Activated CD8-positive, alpha-beta memory T cell treated with anti-CD3 and anti-CD28 coated beads for 48 hours (primary cell): ENCODE measurements around the gene SFRP5.

Source experiments
- DNase-seq, 3 experiments: peaks; one replicate each; pipeline ENCODE4 v3.0.0-alpha.2; 2020; ENCODE audit warnings: low read depth in 2 of 3, low spot score in 2 of 3

The SFRP5 gene, protein sequence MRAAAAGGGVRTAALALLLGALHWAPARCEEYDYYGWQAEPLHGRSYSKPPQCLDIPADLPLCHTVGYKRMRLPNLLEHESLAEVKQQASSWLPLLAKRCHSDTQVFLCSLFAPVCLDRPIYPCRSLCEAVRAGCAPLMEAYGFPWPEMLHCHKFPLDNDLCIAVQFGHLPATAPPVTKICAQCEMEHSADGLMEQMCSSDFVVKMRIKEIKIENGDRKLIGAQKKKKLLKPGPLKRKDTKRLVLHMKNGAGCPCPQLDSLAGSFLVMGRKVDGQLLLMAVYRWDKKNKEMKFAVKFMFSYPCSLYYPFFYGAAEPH

DNA sequence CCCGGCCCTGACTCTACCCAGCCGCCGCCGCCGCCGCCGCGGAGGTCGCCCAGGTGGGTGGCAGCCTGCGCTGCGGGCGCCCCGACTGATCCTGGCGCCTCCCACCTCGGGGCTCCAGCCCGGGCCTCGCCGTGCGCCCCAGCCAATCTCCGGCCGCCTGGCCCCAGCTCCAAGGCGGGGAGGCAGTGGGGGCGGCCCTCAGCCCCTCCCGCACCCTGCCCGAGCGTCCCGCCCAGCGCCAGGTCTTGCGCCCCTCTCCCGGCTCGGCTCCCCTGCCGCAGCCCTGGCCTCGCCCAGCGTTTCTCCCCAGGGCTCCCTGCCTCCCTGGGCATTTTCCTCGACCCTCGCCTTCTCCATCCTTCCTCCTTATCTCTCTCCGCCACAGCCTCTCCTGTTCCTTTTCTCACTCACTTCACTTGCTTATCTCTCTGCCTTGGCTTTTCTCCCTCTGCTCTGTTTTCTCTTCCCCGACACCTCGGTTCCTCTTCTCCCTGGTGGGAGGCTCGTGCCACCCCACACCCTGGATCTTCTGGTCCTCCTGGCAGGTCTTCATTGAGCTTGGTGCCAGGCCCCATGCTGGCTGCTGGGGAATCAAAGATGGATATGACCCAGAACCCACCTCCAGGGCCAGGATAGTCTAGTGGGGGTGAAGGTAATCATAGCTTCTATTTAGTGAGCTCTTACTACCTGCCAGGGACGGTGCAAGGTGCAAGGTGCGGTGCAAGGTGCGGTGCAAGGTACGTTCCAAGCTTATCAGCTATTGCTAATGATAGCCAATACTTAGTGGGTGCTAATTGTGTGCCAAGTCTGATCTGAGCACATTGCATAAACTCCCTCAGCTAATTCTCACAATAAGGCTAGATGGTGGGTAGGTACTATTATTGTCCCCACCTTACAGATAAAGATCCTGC, at the start of gene SFRP5:
TSS of gene SFRP5 (minus strand) at position 87 of the 911 bp plus-strand sequence. CDS start 166 bp downstream, outside the sequence.
- no peak for DNase-seq

DNA sequence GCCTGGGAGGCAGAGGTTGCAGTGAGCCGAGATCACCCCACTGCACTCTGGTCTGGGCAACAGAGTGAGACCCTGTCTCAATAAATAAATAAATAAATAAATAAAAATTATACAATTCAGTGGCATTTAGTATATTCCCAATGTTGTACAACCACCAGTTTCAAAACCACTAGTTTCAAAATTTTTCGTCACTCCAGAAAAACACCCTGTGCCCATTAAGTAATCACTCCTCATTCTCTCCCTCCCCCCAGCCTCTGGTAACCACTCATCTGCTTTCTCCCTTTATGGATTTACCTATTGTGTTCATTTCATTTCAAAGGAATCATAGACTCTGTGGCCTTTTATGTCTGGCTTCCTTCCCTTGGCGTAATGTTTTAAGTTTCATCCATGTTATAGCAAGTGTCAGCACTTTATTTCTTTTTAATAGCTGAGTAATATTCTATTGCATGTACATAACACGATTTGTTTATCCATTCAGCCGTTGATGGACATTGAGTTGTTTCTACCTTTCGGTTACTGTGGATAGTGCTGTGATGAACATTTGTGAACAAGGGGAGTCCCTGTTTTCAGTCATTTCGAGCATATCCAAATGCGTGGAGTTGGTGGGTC, 48.4 kb upstream of the SFRP5 start:
- DNase-seq = no peak

GRCh38 chr10:97818572-97818971, 46.8 kb upstream of the SFRP5 start:
- DNase-seq = no peak

GRCh38 chr10:97816609-97817008, 44.8 kb upstream of the SFRP5 start:
- no peak for DNase-seq

DNA sequence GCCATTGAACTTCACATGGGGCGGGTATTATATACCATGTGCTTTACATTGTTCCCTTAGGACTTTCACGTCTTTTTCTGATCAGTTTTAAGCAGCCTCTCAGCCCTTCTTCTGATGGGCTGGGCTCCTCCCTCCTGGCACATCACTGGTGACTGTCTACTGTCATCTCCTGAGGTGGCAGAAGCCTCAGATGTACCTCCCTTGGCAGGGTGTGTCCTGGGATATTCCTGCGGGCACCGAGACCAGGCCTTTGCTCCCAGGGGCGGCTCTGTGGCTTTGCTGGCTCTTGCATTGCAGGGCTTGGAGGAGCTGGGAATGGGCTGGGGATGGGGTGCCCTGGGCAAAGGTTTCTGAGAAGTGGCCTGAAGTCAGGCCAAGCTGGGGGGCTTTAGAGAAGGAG, 43.2 kb upstream of the SFRP5 start:
- no peak for DNase-seq

- no peak for DNase-seq
Measured at GRCh38 chr10:97813311-97813710, 41.5 kb upstream of the SFRP5 start.

- no peak for DNase-seq
Measured at GRCh38 chr10:97812696-97813095, 40.9 kb upstream of the SFRP5 start.

- no peak for DNase-seq
Measured at GRCh38 chr10:97811958-97812357, 40.2 kb upstream of the SFRP5 start.

DNA sequence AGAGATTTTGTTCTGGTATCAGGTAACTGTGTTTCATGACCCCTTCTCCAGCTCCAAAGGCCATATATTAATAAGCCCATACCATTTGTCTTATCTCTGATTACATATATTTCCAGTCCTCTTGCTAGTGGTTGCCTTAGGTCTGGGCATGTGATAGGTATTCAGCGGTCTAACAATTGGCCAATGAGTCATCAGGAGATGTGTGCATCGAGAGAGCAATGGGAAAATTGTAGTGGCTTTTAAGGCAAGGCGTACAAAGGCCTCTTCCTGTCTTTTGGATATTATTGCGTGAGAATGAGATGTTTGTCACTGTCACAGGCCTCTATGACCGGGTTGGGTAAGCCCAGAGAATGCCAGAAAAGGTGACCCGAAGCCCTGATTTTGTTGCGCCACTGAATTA, 38.6 kb upstream of the SFRP5 start:
- no peak for DNase-seq

DNA sequence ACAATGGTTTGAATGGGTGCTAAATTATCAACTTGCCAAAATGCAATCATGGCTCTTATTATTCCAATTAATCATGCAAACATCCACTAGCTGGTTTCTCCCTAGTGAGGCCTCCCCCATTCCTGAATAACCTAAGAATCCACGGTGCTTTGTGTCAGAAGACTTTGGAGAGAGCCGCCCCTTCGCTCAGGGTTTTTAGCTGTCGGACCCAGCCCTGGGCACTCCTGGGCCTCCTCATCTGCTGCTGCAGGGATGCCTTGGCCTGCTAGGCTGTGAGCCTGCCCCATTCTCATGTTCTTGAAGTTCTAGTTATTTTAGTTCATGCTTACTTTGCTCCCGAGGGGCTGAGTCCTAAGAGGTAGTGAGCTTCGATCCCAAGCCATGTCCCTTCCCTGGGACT, 34.1 kb upstream of the SFRP5 start:
- DNase-seq = no peak

DNA sequence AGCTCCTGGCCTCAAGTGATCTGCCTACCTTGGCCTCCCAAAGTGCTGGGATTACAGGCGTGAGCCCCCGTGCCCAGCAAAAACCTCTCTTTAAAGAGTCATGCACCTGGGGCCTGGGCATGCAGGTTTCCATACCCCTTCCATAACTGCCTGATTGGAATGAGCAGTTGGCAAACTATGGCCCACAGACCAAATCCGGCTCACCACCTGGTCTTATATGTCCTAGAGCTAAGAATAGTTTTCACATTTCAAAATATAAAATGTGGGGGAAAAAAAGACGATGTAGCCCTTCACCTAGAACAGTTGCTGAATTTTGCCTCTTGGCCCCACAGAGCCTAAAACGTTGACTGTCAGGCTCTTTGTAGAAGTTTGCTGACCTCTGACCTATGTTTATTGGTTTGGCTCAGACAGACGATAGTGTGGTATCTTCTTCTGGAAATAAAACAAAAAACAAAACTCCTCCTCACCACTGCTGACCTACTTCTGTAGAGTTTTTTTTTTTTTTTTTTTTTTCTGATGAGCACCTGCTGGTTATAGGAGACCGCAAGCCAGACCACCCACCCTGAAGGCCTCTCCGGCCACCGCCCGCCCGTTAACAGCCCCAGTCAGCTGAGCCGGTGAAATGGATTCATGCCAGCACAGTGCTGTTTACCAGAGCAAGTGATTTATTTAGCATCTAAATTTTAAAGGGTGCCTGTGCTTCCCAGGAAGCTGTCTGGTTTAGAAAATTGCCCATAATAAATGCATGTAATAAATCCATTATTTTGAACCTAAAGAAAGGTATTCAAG, 33.5 kb upstream of the SFRP5 start:
- DNase-seq = no peak

DNA sequence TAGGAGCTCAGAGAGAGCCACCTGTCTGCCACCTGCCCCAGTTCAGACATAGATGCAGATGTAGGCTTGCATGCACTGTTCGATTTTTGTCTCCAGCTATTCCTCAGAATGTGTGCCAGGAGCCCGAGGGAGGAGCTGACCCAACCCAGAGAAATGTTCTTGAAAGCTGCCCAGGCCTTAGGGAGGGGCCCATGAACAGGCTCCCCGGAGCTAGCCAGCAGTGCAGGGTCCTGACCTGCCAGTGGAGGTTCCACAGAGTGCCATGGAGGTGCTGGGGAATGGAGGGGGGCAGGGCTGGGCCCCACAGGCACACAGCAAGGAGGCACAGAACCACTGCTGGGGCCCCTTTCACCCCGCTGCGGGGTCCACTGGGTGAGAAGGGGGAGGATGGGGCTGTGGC, 29.6 kb upstream of the SFRP5 start:
- no peak for DNase-seq

DNA sequence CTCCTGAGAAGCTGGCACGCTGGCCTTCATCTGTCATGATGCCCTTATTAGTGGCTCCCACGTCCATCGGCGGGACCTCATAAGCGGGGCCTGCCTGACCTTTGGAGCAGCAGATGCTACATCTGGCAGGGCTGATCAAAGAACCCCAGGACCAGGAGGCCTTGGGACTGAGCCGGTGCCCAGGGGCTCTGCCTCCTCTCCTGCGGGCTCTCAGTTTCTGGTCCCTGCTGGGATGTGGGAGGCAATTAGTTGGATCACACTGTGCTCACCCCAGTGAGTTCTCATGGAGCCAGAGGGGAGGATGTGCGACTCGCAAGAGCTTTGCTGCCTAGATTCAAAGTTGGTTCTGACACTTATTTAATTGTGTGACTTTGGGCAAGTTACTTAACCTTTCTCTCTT, 28.7 kb upstream of the SFRP5 start:
- DNase-seq = no peak

DNA sequence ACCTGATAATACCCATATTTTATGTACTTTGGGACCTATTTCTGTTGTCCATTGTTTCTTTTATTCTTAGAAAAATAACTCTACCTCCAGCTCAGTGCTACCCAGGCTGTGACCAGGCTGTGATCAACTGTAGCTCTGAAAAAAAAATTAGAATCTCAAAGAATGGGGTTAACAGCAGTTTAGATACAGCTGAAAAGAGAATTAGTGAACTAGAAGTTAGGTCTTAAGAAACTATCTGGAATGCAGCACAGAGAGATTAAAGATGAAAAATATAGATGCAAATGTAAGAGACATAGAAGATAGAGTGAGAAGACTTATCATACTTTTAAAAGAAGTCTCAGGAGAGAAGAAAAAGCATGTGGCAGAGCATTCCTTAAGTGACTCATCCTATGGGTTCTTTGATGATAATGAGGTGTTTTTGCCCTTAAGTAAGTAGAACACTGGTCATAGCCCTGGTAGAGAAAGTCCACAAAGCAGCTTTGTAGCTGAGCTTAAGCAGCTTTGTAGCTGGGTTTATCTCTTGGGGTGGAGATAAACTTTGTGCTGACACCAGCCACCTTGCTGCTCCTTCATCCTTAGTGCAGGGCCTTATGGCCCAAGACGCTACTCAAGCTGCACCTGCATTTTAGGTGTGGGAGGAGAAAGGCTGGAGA, 27.3 kb upstream of the SFRP5 start:
- no peak for DNase-seq

DNA sequence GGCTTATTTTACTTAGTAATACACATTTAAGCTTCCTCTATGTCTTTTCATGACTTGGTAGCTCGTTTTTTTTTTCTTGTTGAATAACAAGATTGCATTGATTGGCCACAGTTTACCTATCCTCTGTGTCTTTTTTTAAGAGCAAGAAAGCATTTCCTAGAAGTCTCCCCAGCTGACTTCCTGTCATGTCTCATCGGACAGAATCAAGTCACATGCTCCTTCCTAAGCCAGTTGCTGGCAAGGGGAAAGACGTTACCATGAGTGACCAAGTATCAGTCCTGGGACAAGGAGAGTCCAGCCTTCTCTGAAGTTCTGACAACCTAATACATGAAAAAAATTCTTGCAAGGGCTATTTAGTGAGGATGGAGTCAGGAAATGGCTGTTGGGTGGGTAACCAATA, 24.9 kb upstream of the SFRP5 start:
- DNase-seq = no peak

- no peak for DNase-seq
Measured at GRCh38 chr10:97795886-97796285, 24.1 kb upstream of the SFRP5 start.

GRCh38 chr10:97791824-97792721, 20.3 kb upstream of the SFRP5 start:
- DNase-seq = peak; percentile 28 to 61 (median 52)

DNA sequence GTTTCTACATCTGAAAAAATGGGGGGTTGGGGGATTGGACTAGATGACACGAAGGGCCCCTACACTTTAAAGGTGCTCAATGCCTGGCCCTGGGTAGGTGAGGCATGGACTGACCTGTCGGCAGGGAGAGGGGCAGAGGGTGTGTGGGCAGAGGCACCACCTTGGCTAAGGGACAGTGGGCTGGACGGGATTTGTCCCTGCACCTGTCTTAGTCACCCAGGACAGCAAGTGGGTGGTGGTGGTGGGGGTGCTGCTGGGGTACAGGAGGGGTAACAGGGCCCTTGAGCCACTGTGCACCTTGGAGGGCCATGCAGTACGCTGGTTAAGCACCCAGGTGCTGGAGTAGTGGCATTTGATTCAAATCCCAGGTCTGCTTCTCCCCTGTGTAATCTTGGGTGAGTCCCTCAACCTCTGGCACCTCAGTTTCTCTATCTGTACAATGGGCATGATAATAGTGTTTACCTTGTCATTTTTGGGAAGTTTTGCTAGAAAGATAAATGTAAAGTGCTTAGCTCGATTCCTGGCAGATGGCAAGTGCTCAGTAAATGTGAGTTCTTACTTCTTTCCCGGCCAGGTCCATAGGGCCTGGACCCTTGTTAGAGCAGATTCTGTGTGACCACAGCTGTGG, 18.1 kb upstream of the SFRP5 start:
- DNase-seq = no peak
